GM23248 (cell line): ENCODE results near the gene GARRE1.
"Not testable (repeated sequence)": the region's sequence is repeated elsewhere in the genome, so short reads cannot be mapped to it uniquely, and the experiment has no call there.

Experiments
- EZH2 ChIP-seq: fragments of 200-600 bp; sonication (generic); IDR thresholded peaks from 2 replicates; pipeline ENCODE4 v1.6.1; 2018; ENCODE audit warnings: antibody characterized with exemption, mild to moderate bottlenecking; ENCODE audit not compliant: insufficient read depth, poor library complexity, severe bottlenecking
- EZH2phosphoT487 ChIP-seq: fragments of 200-600 bp; sonication (generic); IDR thresholded peaks from 2 replicates; pipeline ENCODE4 v1.6.1; 2018; ENCODE audit warnings: antibody characterized with exemption, moderate library complexity, mild to moderate bottlenecking, low read depth; ENCODE audit not compliant: insufficient read depth

- not testable (repeated sequence) for TF ChIP-seq EZH2phosphoT487, EZH2
These were observed 691 bp upstream of the GARRE1 start for GRCh38 chr19:34253681-34254045.
